Measurements from ENCODE around the gene TBC1D5. TPM values are rescaled to one million over a fixed set of nuclear protein-coding genes. Genes with fewer than 3 reads are reported as not detected.
A peak's percentile ranks its signal among the peaks of the same experiment; 100 is the strongest.

TBC1D5 gene
- total and polyA plus RNA-seq, 2 of the 8 experiments (the other 6 are each of a cell fraction or from before 2014, with no cell fraction given), result 11.0 to 22.9 TPM

- 66% methylated on average over 4 of the region's 4 CpGs; no CpG with 5 or more reads in 1 of the 2 experiments for WGBS, 2 experiments (ENCODE audit: extremely low coverage in 1 of 2, insufficient coverage in 1 of 2, insufficient read length in 1 of 2, insufficient replicate concordance in 2 of 2, low coverage in 1 of 2, low lambda C conversion rate in 2 of 2, missing lambda C conversion rate in 1 of 2)
- CTCF ChIA-PET (ENCODE audit: partially characterized antibody), result interaction anchor here (0.6 to 5.8 kb wide), 35 partner anchors 9 to 382 kb away, joined by 3 to 61 read pairs (median 4); no protein-coding TSS in a partner anchor
- no peak for DNase-seq (ENCODE audit: low read depth in 1 of 2, low spot score in 2 of 2)
- TF ChIP-seq BRCA1 (IDR thresholded peaks at IDR 0.05; ENCODE audit: low read depth, low read length) (no peak), RAD21 (IDR thresholded peaks at IDR 0.05 in 1 of 2, conservative IDR thresholded peaks at IDR 0.05 in 1 of 2; ENCODE audit: low read depth in 2 of 2, low read length in 2 of 2) (peak; percentile 60)
These were observed 97.2 kb downstream of the TBC1D5 start for GRCh38 chr3:17645074-17645698.

More at GRCh38 chr3:17645074-17645698, 97.2 kb downstream of the TBC1D5 start:
- no peak overlapping the region for H3K4me2 ChIP-seq (ENCODE audit: insufficient read depth in 1 of 2, low read depth in 2 of 2, low read length in 2 of 2)
- no peak overlapping the region for H3K14ac ChIP-seq (ENCODE audit: insufficient read length)
- no peak overlapping the region for H3K56ac ChIP-seq (replicated peaks; ENCODE audit: insufficient read length, low read depth, low read length)
- no peak overlapping the region for H4K5ac ChIP-seq (ENCODE audit: insufficient read length, low read depth, low read length)
- H3K18ac ChIP-seq (ENCODE audit: extremely low read depth, low read length), result no peak overlapping the region
- no peaks in the 10 kb centered on the region for H3K27me3 ChIP-seq (replicated peaks in 1 of 4; ENCODE audit: control insufficient read depth in 3 of 4, extremely low read depth in 1 of 4, insufficient read depth in 3 of 4, low read length in 3 of 4)
- no peak overlapping the region for H3K27ac ChIP-seq (ENCODE audit: low read depth, low read length)
- H3K4me3 ChIP-seq (ENCODE audit: extremely low read depth in 1 of 4, insufficient read depth in 2 of 4, low read depth in 3 of 4, low read length in 4 of 4), result no peak overlapping the region
- POLR2A ChIA-PET (ENCODE audit: partially characterized antibody), result no interaction called here
- no peak overlapping the region for H4K91ac ChIP-seq (replicated peaks; ENCODE audit: insufficient read length, low read length)
- H2BK12ac ChIP-seq (ENCODE audit: low read depth, low read length), result no peak overlapping the region
- H3K79me2 ChIP-seq (ENCODE audit: control insufficient read depth in 1 of 2, insufficient read depth in 2 of 2, low read length in 2 of 2), result no peaks in the 10 kb centered on the region
- H4K8ac ChIP-seq (ENCODE audit: extremely low read depth, insufficient read depth, low read length), result no peak overlapping the region
- no peaks in the 10 kb centered on the region for H3K36me3 ChIP-seq (ENCODE audit: control insufficient read depth in 2 of 4, insufficient read depth in 4 of 4, low read length in 3 of 4)
- H2BK5ac ChIP-seq (ENCODE audit: low read depth, low read length), result no peak overlapping the region
- H2AFZ ChIP-seq (ENCODE audit: low read length), result no peak overlapping the region
- no peak overlapping the region for H3K23ac ChIP-seq (ENCODE audit: insufficient read length)
- no peak overlapping the region for H3K4ac ChIP-seq (replicated peaks; ENCODE audit: insufficient read length, low read depth, low read length)
- FAIRE-seq, result no peak
- no peaks in the 10 kb centered on the region; a peak in 1 of 7 replicates for H3K4me1 ChIP-seq (replicated peaks in 1 of 4; ENCODE audit: control insufficient read depth in 3 of 4, insufficient read depth in 4 of 4, low read length in 3 of 4)
- H2BK15ac ChIP-seq (ENCODE audit: low read length), result no peak overlapping the region
- no peaks in the 10 kb centered on the region for H3K9me3 ChIP-seq (ENCODE audit: insufficient read depth in 2 of 2, low read depth in 1 of 2, low read length in 1 of 2)
- H2BK120ac ChIP-seq (replicated peaks; ENCODE audit: low read depth, low read length), result no peak overlapping the region
- no peak overlapping the region for H2AK5ac ChIP-seq (ENCODE audit: low read depth, low read length)
- H3K9ac ChIP-seq (replicated peaks in 1 of 4; ENCODE audit: extremely low read depth in 1 of 4, low read depth in 3 of 4, low read length in 3 of 4), result no peak overlapping the region
- no peak overlapping the region for H2BK20ac ChIP-seq (ENCODE audit: low read length)
- no peaks in the 10 kb centered on the region for H3K23me2 ChIP-seq (ENCODE audit: low read depth, low read length)
- H4K20me1 ChIP-seq (replicated peaks in 1 of 2; ENCODE audit: control insufficient read depth in 1 of 2, insufficient read depth in 2 of 2, low read length in 2 of 2), result no peaks in the 10 kb centered on the region
- no peaks in the 10 kb centered on the region; the same call in 1 of the 2 replicates for H3K79me1 ChIP-seq (ENCODE audit: low read depth, low read length)
